SU-DHL-6 (cell line): ENCODE results near the gene COPG1.

ENCODE experiments used
- EZH2phosphoT487 ChIP-seq: fragments of 200-600 bp; sonication (generic), shearing (Covaris generic); conservative IDR thresholded peaks from 2 replicates; pipeline ENCODE4 v1.6.1; 2018; ENCODE audit warnings: mild to moderate bottlenecking, antibody characterized with exemption, low read length, moderate library complexity, mixed read lengths
- TF ChIP-seq, protein P1 (sequence below): fragments of 200-600 bp; sonication (generic); IDR thresholded peaks from one replicate; pipeline ENCODE4 v1.5.1; 2017; ENCODE audit warnings: antibody characterized with exemption, mild to moderate bottlenecking, low read length, moderate library complexity; ENCODE audit not compliant: insufficient read depth, poor library complexity, severe bottlenecking

DNA sequence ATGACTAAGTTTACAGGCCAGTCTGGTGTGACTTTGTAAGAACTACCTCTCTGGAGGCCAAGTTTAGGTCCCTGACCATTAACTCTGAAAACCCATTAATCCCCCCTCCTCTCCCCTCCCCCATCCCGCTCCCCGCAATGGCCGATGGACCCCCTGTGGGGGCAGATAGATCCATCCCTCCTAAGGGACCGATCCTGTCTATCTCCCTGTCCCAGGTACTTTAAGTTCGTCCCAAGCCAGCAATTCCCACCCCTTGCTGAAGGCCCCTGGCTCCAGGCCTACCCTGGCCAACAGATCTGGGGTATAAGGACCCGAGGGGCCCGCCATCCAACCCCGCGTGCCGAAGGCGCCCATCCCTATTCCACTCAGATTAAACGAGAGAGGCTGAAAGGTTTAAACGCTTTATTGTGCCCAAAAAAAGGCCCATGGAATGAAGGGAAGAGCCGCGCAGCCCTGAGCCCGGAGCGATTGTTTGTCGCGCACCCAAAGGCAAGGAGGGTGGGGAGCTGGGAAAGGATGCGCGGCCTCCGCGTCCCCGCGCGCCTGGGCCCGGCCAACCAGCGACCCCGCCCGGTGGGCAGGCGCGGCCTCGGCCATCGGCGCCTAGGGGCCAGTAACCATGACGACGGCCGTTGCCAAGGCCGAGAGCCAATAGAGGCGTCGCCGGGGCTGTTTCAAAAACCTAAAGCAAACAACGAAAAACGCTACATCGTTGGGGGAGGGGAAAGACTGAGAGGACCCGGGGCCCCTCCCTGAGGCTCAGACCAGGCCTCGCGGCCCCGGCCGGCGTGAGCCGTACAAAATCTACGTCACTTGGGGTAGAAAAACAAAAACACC is 65.2 kb downstream of the COPG1 start:
- TF ChIP-seq, protein P1, sequence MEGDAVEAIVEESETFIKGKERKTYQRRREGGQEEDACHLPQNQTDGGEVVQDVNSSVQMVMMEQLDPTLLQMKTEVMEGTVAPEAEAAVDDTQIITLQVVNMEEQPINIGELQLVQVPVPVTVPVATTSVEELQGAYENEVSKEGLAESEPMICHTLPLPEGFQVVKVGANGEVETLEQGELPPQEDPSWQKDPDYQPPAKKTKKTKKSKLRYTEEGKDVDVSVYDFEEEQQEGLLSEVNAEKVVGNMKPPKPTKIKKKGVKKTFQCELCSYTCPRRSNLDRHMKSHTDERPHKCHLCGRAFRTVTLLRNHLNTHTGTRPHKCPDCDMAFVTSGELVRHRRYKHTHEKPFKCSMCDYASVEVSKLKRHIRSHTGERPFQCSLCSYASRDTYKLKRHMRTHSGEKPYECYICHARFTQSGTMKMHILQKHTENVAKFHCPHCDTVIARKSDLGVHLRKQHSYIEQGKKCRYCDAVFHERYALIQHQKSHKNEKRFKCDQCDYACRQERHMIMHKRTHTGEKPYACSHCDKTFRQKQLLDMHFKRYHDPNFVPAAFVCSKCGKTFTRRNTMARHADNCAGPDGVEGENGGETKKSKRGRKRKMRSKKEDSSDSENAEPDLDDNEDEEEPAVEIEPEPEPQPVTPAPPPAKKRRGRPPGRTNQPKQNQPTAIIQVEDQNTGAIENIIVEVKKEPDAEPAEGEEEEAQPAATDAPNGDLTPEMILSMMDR = no peak
- no peak for TF ChIP-seq EZH2phosphoT487
